GM21367 (cell line): ENCODE results near the gene FOXQ1.
"Not testable (repeated sequence)": the region's sequence is repeated elsewhere in the genome, so short reads cannot be mapped to it uniquely, and the experiment has no call there.

Experiments
- ATAC-seq: cut with Tn5 transposase; IDR thresholded peaks from one replicate; pipeline ENCODE4 v1.9.1; 2021; ENCODE audit not compliant: unreplicated experiment

Gene FOXQ1

DNA sequence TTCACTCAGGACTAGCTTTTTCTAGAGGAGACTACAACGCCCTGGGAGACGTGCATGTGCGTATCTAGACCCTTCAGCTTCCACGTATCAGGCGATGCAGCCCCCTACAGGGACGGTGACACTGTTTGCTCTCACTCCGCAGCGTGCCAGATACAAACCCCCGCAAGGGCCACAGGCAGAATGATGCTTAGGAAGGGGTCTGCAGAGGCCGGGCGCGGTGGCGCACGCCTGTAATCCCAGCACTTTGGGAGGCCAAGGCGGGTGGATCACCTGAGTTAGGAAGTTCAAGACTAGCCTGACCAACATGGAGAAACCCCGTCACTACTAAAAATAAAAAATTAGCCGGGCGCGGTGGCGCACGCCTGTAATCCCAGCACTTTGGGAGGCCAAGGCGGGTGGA is 6.7 kb downstream of the FOXQ1 start:
- not testable (repeated sequence) for ATAC-seq

DNA sequence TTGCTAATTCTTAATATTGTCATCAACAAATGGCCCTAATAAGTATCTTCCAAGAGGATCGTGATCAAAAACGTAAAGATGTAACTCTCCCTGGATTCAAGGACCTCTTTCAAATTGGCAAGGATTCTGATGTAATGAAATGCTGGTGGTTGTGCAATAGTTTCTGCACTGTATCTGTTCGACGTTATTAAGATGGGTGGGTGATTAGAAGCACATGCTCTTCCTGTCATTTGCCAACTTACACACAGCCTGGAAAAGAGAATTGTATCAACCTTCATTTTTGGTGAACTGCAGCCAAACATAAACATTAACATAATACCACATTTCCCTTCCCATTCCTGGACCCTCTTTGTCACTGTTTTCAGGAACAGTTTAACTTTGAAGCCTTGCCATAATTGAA is 9.8 kb downstream of the FOXQ1 start:
- no peak for ATAC-seq

DNA sequence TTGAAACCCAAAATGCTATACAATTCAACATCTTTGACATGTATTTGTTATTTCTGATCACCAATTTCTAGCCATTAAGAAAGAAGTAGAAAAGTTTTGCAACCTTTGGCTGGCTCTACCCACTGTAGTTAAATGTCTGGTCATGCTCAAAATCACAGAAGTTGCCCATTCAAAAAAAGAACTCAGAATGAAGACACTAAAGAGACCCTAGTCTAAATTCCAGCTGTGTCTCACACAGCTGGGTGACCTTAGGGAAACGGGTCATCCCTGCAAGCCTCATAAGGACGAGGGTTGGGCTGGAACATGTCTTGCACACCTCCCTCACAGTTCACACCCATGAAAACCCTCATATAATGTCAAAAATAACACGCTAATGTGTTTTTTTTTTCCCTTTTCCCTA is 10.3 kb downstream of the FOXQ1 start:
- ATAC-seq, result no peak

- no peak for ATAC-seq
Observed at GRCh38 chr6:1322696-1323219, 10.9 kb downstream of the FOXQ1 start.

- ATAC-seq, result no peak
Observed at GRCh38 chr6:1324936-1325335, 13.0 kb downstream of the FOXQ1 start.

GRCh38 chr6:1325461-1326309 is 13.8 kb downstream of the FOXQ1 start:
- no peak for ATAC-seq

- no peak for ATAC-seq
Observed at GRCh38 chr6:1326535-1327121, 14.7 kb downstream of the FOXQ1 start.

DNA sequence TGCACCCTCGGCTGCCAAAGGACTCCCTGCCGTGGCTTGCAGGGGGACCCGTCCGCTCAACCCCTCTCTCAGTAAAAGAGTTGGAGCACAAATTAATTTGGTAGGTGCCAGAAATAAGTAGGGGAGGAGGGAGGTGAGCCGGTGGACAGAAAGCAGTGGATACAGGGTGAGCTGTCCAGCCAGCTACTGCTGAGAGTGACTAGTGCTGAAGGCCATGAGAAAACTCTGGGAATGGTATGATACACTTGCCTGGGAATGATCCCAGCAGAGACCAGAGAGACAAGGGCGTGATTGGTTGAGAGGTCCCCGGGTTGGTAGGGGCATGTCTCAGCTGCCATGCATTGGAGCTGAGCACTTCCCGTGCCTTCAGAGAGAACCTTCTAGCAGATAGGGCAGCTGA is 15.7 kb downstream of the FOXQ1 start:
- no peak for ATAC-seq

- ATAC-seq, result no peak
Observed at GRCh38 chr6:1328129-1328800, 16.4 kb downstream of the FOXQ1 start.

DNA sequence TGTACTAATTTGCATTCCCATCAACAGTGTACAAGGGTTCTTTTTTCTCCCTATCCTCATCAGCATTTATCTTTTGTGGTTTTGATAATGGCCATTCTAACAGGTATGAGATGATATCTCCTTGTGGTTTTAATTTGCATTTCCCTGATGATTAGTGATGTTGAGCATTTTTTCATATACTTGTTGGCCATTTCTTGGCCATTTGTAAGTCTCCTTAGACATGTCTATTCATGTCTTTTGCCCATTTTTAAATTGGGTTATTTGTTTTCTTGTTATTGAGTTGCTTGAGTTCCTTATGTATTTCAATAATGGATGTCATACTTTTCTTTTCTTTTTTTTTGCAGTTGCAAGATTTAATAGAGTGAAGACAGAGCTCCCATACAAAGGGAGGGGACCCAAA is 17.8 kb downstream of the FOXQ1 start:
- no peak for ATAC-seq

DNA sequence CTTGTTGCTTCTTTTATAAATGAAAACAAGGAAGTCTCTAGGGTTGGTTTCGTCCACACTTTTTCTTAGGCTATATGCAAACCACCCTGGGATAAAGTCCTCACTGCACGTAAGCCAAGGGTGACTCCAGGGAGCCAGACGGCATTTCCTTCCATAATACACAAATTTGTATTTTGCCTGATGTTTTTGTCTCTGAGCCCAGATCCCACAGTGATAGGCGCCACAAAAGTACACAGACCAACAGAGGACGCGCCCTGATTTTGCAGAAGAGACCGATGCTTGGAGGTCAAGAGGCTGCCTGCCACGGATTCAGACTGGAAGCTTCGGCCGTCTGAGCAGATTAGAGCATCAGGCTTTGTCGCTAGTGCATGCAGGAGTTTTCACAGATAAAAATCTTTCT is 22.8 kb downstream of the FOXQ1 start:
- ATAC-seq, result no peak

DNA sequence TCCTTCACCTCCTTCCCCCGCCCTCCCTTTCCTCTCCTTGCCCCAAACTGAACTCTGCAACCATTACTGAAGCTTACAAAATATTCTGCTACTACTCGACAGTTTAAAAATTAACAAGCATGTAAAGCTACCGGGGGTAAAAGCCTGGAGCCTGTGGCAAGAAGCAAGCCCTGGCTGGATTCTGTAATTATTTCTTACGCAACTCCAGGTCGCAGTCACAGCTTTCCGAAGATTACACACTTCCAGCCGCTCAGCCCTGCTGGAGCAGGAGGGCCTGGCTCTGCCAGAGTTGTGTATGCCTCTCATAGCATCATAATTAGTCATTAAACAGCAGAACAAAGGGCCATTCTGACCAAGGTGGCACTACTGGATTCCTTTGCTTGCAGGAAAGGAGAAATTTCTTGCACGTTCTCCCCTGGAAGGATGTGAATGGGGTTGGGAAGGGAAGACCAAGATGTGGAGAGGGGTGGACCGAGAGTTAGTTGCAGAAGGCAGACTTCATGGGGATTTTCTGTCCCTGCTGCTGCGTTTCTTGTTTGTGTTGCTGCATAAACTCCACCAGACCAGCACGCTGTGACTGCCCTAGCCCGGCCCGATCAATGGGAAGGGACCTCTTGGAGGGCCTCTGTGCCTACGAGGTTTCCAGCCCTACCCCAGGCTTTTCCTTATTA is 23.6 kb downstream of the FOXQ1 start:
- no peak for ATAC-seq

DNA sequence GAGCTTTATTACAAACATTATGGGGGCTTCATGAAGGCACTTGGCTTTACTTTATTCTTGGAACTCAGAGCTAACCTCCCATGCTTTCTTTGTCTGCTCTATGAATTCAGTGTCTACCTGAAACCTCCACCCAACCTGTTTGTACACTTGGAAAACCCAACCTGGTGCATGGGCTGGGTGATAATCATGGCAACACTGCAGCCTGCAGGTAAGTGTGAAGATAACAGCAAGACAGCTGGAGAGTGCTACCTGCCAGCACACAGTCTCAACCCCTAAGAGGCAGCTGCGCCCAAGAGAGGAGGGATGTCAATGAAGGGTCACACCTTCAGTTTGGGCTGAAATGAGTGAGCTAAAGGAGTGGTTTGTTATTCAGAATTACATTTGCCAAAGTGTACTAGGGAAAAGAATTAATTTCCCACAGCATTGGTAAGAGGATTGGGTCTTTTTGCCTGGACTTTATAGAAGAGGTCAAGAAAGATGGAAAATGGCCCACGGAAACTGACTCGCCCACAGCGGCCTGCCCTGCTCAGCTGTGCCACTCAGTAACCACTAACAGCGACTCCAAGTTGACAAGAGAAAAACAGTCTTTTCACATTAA is 24.4 kb downstream of the FOXQ1 start:
- ATAC-seq, result no peak

DNA sequence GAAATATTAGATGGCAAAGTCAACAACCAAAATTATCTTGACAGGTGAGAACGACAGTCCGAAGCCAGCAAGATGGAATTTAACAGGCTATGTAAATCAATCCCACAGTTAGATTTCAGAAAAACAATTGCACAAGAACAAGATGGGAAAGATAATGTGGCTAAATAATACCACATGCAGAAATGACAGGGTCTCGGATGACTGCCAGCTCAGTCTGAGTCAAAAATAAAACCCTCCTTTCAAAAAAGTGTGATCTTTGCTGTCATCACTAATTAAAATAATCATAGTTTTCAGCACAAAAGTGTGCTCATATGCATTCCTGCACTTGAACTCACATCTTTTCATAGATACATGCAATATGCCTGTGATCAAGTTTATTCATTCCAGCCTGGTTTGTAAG is 25.9 kb downstream of the FOXQ1 start:
- no peak for ATAC-seq

DNA sequence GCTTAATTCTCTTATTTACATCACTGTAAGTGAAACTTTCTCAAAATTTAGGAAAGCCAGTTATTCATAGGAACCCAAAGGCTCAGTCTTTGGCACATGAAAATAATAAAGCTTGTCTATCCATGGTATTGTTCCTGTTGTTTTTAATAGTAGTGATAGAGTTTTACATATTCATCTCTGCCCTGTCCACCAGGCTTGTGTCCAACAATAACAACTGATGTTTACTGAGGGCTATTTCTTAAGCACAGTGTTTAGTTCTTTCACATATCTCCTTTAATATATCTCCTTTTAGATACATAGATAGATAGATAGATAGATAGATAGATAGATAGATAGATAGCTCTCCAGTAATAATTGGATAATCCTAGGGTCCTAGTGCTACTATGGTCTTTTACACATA is 34.2 kb downstream of the FOXQ1 start:
- ATAC-seq, result no peak

DNA sequence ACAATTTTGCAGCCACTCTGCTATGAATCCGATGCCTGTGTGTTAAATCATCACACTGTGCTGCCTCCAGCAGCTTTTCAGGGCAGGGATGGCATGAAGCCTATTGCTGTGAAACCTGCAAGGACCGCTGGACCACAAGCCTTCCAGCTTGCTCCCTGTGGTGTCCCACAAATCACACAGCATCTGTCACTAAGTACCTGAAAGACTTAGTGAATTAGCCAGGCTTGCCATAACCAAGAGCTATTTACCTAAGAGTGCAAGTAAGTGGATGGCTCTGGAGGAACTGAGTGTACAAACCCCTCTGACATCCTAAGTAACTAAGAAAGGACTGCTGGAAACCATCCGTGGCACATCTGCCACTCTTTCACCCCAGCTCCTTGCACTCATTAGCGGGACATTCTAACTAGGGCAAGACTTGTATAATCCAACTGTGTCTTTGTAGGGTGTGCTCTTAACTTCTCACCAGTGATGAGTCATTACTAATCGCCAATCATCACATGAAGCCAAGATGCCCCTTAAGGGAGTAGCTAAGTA is 34.7 kb downstream of the FOXQ1 start:
- no peak for ATAC-seq

DNA sequence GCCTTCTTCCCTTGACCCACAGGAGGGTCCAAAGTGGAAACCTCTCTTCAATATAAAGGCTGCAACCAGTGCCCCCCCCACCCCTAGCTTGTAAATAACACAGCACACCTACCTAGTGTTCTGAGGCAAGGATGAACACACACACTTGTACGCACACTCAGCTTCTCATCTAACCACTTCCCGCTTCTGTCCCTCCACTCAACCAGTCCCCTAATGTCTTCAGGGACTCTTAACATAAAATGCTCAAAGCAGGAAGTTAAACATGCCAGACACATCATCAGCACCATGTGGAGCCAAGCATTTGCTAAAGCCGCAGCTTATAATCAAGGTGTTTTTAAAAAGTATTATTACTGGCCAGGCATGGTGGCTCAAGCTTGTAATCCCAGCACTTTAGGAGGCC is 35.3 kb downstream of the FOXQ1 start:
- no peak for ATAC-seq

DNA sequence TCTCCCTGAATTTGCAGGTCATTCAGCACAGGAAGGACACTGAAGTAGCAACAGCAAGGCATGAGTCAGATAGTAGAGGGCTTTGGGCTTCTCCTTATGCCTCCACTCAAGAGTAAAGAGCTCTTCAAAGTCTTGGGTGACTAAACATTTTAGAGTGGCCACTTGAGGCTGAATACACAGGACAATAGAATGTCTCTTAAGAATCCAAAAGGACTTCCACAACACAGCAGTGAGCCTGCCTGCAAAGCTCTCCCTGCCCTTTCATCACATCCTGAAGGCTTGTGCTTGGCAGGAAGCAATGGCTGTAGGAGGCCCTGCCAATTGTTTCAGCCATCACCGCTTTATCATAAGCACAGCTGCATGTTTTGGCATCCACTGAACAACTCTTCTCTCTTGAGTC is 36.8 kb downstream of the FOXQ1 start:
- no peak for ATAC-seq

DNA sequence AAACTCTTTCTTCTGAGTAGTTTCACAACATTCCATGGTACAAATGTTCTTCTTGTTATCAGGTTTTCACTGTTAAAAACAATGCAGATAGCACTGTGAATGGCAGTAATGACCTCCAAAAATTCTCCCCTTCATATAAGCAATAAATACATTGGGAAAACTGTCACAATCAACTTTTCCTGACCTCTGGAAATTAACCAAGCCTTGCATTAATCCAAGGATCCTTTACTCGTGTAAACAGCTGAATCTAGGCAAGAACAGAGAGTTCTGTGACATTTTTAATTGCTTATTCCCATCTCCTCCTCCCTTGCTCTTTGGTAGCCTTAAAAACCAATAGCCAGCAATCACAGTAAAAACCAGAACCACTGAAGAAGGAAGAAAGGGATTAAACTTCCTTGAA is 37.8 kb downstream of the FOXQ1 start:
- no peak for ATAC-seq

- no peak for ATAC-seq
Observed at GRCh38 chr6:1351381-1352008, 39.6 kb downstream of the FOXQ1 start.
